ENCODE data around the gene RNF144B.

- TF ChIP-seq GABPA (IDR thresholded peaks at IDR 0.05; ENCODE audit: low read depth) = no peak
- no peak for TF ChIP-seq POLR2AphosphoS5 (IDR thresholded peaks at IDR 0.05; ENCODE audit: low read depth)
These were observed 29.2 kb downstream of the RNF144B start for GRCh38 chr6:18416341-18416679.

Data from HL-60 (cell line).